Esophagus mucosa (tissue), 1 donor: ENCODE data around the gene MYO18A. TPM values are rescaled to one million over a fixed set of nuclear protein-coding genes. Genes with fewer than 3 reads are reported as not detected.
"Not testable (repeated sequence)": the region's sequence is repeated elsewhere in the genome, so short reads cannot be mapped to it uniquely, and the experiment has no call there.

Experiments used
- ATAC-seq: fragments of 200-7000 bp; cut with Tn5 transposase; one replicate; pipeline ENCODE4 v1.9.1; 2020
- total RNA-seq: library from RNA; stranded (reverse); gene quantifications from one replicate; pipeline ENCODE4 v1.2.4, GENCODE V29; 2023
- donor health status: DM: yes; HTN: yes; CAD: no.

MYO18A gene
- total RNA-seq, 1 donor from 2014 or later, result 51.7 TPM

- ATAC-seq, result no peak
These were observed 12.9 kb upstream of the MYO18A start for GRCh38 chr17:29193146-29193545.

- no peak for ATAC-seq
These were observed 10.5 kb upstream of the MYO18A start for GRCh38 chr17:29190592-29191207.

GRCh38 chr17:29190039-29190438 lies 9.8 kb upstream of the MYO18A start:
- peak; percentile 34 for ATAC-seq

- no peak for ATAC-seq
These were observed 9.2 kb upstream of the MYO18A start for GRCh38 chr17:29189355-29189754.

GRCh38 chr17:29181226-29181625 lies 1.0 kb upstream of the MYO18A start:
- ATAC-seq, result peak; percentile 62

- no peak for ATAC-seq
These were observed 576 bp upstream of the MYO18A start for GRCh38 chr17:29180788-29181160.

- peak; percentile 81 for ATAC-seq
These were observed 765 bp downstream of the MYO18A start for GRCh38 chr17:29179232-29180033.

GRCh38 chr17:29178750-29179231 lies 1.4 kb downstream of the MYO18A start:
- peak; percentile 70 for ATAC-seq

- ATAC-seq, result peak; percentile 13
These were observed 2.1 kb downstream of the MYO18A start for GRCh38 chr17:29177871-29178749.

- no peak for ATAC-seq
These were observed 2.7 kb downstream of the MYO18A start for GRCh38 chr17:29177541-29177870.

- ATAC-seq, result peak; percentile 31
These were observed 3.4 kb downstream of the MYO18A start for GRCh38 chr17:29176558-29177351.

GRCh38 chr17:29175349-29175748 lies 4.8 kb downstream of the MYO18A start:
- ATAC-seq, result no peak

GRCh38 chr17:29172589-29172988 lies 7.6 kb downstream of the MYO18A start:
- no peak for ATAC-seq

GRCh38 chr17:29170682-29171081 lies 9.5 kb downstream of the MYO18A start:
- ATAC-seq, result no peak

GRCh38 chr17:29169806-29170591 lies 10.2 kb downstream of the MYO18A start:
- no peak for ATAC-seq

GRCh38 chr17:29168759-29169126 lies 11.5 kb downstream of the MYO18A start:
- ATAC-seq, result not testable (repeated sequence)

GRCh38 chr17:29168079-29168758 lies 12.0 kb downstream of the MYO18A start:
- peak; percentile 31 for ATAC-seq

- no peak for ATAC-seq
These were observed 12.7 kb downstream of the MYO18A start for GRCh38 chr17:29167393-29168078.

- ATAC-seq, result no peak
These were observed 13.7 kb downstream of the MYO18A start for GRCh38 chr17:29166507-29166887.

GRCh38 chr17:29165800-29166506 lies 14.2 kb downstream of the MYO18A start:
- ATAC-seq, result no peak
